GM23338 (cell line): ENCODE results near the gene CLPTM1L. TPM values are rescaled to one million over a fixed set of nuclear protein-coding genes. Genes with fewer than 3 reads are reported as not detected.

Source experiments
- ATAC-seq: fragments of 200-7000 bp; cut with Tn5 transposase; 3 replicates; pipeline ENCODE4 v1.9.1; 2020
- DNase-seq: peaks from one replicate; pipeline ENCODE4 v3.0.0-alpha.2; 2015; ENCODE audit warnings: low spot score
- H2AFZ ChIP-seq: fragments of 200-600 bp; sonication (generic); 2 replicates; pipeline ENCODE4 v1.8.0; 2016; ENCODE audit warnings: antibody characterized with exemption, mild to moderate bottlenecking, moderate library complexity
- H3F3A ChIP-seq: fragments of 200-600 bp; sonication (generic); replicated peaks from 2 replicates; pipeline ENCODE4 v1.8.0; 2017; ENCODE audit warnings: antibody characterized with exemption, mixed run types, low read depth
- H3K27ac ChIP-seq: fragments of 200-600 bp; sonication (generic); 2 replicates; pipeline ENCODE4 v1.6.1; 2016; ENCODE audit warnings: low read depth
- H3K27me3 ChIP-seq: fragments of 200-600 bp; sonication (generic); 2 replicates; pipeline ENCODE4 v1.8.0; 2016; ENCODE audit warnings: mild to moderate bottlenecking, mixed run types, moderate library complexity; ENCODE audit not compliant: insufficient read depth
- H3K36me3 ChIP-seq: fragments of 200-600 bp; sonication (generic); 2 replicates; pipeline ENCODE4 v1.8.0; 2016; ENCODE audit warnings: mild to moderate bottlenecking; ENCODE audit not compliant: insufficient read depth
- H3K4me1 ChIP-seq: fragments of 200-600 bp; sonication (generic); 2 replicates; pipeline ENCODE4 v1.8.0; 2016; ENCODE audit warnings: mild to moderate bottlenecking, moderate library complexity; ENCODE audit not compliant: insufficient read depth
- H3K4me2 ChIP-seq: fragments of 200-600 bp; sonication (generic); 2 replicates; pipeline ENCODE4 v1.7.1; 2017; ENCODE audit warnings: mixed run types
- H3K4me3 ChIP-seq: fragments of 200-600 bp; sonication (generic); 2 replicates; pipeline ENCODE4 v1.6.1; 2016; ENCODE audit warnings: mixed run types
- H3K79me2 ChIP-seq: fragments of 200-600 bp; sonication (generic); replicated peaks from 2 replicates; pipeline ENCODE4 v1.8.0; 2017; ENCODE audit warnings: mild to moderate bottlenecking; ENCODE audit not compliant: insufficient read depth
- H3K9me2 ChIP-seq: fragments of 200-600 bp; sonication (generic); 2 replicates; pipeline ENCODE4 v1.8.0; 2017; ENCODE audit not compliant: insufficient read depth
- H4K20me1 ChIP-seq: fragments of 200-600 bp; sonication (generic); replicated peaks from 2 replicates; pipeline ENCODE4 v1.8.0; 2017; ENCODE audit warnings: mild to moderate bottlenecking; ENCODE audit not compliant: insufficient read depth
- H3K27ac Mint-ChIP-seq: 2 replicates; pipeline ENCODE4 v1.8.0; 2020; ENCODE audit warnings: inconsistent platforms, mild to moderate bottlenecking, moderate library complexity, mixed read lengths
- H3K27me3 Mint-ChIP-seq: 3 replicates; pipeline ENCODE4 v1.8.0; 2022; ENCODE audit warnings: low read depth, mild to moderate bottlenecking, moderate library complexity, mixed read lengths, inconsistent platforms; ENCODE audit not compliant: insufficient read depth, poor library complexity
- H3K36me3 Mint-ChIP-seq: 3 replicates; pipeline ENCODE4 v1.8.0; 2021; ENCODE audit warnings: low read depth, mild to moderate bottlenecking, inconsistent platforms, moderate library complexity, mixed read lengths
- H3K4me1 Mint-ChIP-seq: 3 replicates; pipeline ENCODE4 v1.8.0; 2020; ENCODE audit warnings: mild to moderate bottlenecking, inconsistent platforms, mixed read lengths
- H3K4me3 Mint-ChIP-seq: 3 replicates; pipeline ENCODE4 v1.8.0; 2021; ENCODE audit warnings: moderate library complexity, mild to moderate bottlenecking, inconsistent platforms, mixed read lengths
- H3K9me3 Mint-ChIP-seq: 3 replicates; pipeline ENCODE4 v1.8.0; 2020; ENCODE audit warnings: moderate library complexity, mild to moderate bottlenecking, inconsistent platforms, mixed read lengths
- CREB1 ChIP-seq: fragments of 250-450 bp; sonication (Bioruptor Pico); IDR thresholded peaks from 2 replicates; pipeline ENCODE4 v1.5.0; 2020; ENCODE audit warnings: low read depth, mild to moderate bottlenecking, moderate library complexity
- ETS1 ChIP-seq: IDR thresholded peaks from 2 replicates; pipeline ENCODE4 v1.6.1; 2016; ENCODE audit warnings: antibody characterized with exemption
- EZH2phosphoT487 ChIP-seq: fragments of 200-600 bp; sonication (generic); IDR thresholded peaks from one replicate; pipeline ENCODE4 v1.8.1; 2018; ENCODE audit warnings: antibody characterized with exemption; ENCODE audit not compliant: unreplicated experiment
- JUNB ChIP-seq: IDR thresholded peaks from one replicate; pipeline ENCODE4 v1.6.1; 2016; ENCODE audit warnings: antibody characterized with exemption; ENCODE audit not compliant: unreplicated experiment
- NANOG ChIP-seq: IDR thresholded peaks from 2 replicates; pipeline ENCODE4 v1.6.1; 2016; ENCODE audit warnings: antibody characterized with exemption, borderline replicate concordance
- POLR2AphosphoS5 ChIP-seq: IDR thresholded peaks from 2 replicates; pipeline ENCODE4 v1.6.1; 2016; ENCODE audit warnings: antibody characterized with exemption, low read depth
- REST ChIP-seq: IDR thresholded peaks from one replicate; pipeline ENCODE4 v1.6.1; 2018; ENCODE audit warnings: antibody characterized with exemption; ENCODE audit not compliant: unreplicated experiment
- STAT1 ChIP-seq: IDR thresholded peaks from one replicate; pipeline ENCODE4 v1.6.1; 2016; ENCODE audit warnings: antibody characterized with exemption; ENCODE audit not compliant: unreplicated experiment
- ZNF114 ChIP-seq: fragments of 250-450 bp; sonication (Bioruptor Pico); IDR thresholded peaks from 2 replicates; pipeline ENCODE4 v1.5.0; 2020; ENCODE audit warnings: mild to moderate bottlenecking, moderate library complexity
- ZNF331 ChIP-seq: fragments of 250-450 bp; sonication (Bioruptor Pico); IDR thresholded peaks from 2 replicates; pipeline ENCODE4 v1.5.0; 2020; ENCODE audit warnings: low read depth, mild to moderate bottlenecking, moderate library complexity
- polyA plus RNA-seq: library from polyadenylated mRNA; unstranded; fragments of >200 nt; fragmentation: Nextera tagmentation; extraction: Ambion mirVana; gene quantifications from 2 replicates; pipeline ENCODE4 v1.2.1, GENCODE V29; 2016
- total RNA-seq: library from RNA; depleted of rRNA; stranded (reverse); fragments of >200 nt; shearing (Covaris generic); gene quantifications from 2 replicates; pipeline ENCODE4 v1.2.3, GENCODE V29; 2014
- TF ChIP-seq, protein P1 (sequence below): fragments of 250-450 bp; sonication (Bioruptor Pico); IDR thresholded peaks from 2 replicates; pipeline ENCODE4 v1.5.0; 2020; ENCODE audit warnings: mild to moderate bottlenecking, moderate library complexity

CLPTM1L gene
- total and polyA plus RNA-seq, 2 experiments from 2014 or later, result 39.9 to 110 TPM

DNA sequence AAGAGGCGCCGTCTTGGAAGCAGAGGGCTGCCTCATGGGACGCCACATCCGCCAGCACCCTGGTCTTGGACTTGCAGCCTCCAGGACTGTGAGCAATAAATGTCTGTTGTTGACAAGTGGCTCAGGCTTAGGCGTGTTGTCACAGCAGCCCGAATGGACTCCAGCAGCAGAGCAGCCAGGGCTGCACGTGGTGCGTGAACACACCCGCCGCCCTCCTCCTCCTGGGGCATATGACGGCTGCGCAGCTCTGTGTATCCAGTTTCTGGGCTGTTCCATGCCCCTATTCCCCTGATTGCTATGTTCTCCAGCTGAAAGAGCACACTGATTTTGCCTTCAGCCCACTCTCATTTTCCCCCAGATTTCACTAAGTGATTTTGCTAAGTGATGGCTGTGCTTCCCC, 36.0 kb upstream of the CLPTM1L start:
- Mint-ChIP-seq H3K27ac (no peak overlapping the region), H3K27me3 (peaks cover 34% of the 10 kb centered on the region)

More for the DNA sequence above, 36.0 kb upstream of the CLPTM1L start:
- H3K4me1 Mint-ChIP-seq, result peaks cover 9% of the 10 kb centered on the region
- no peaks in the 10 kb centered on the region; the same call in 1 of the 2 replicates for H3K36me3 ChIP-seq
- H3K4me2 ChIP-seq, result peak overlapping the region; percentile 73
- no peaks in the 10 kb centered on the region for H3K9me2 ChIP-seq
- H3K9me3 Mint-ChIP-seq, result peaks cover 15% of the 10 kb centered on the region; the same call in 2 of the 3 replicates
- ATAC-seq (no peak), DNase-seq (no peak)
- 0 out of 2 replicates have a peak, but pooled peaks cover 9% of the 10 kb centered on the region for H3F3A ChIP-seq
- no peaks in the 10 kb centered on the region for H3K79me2 ChIP-seq
- H2AFZ ChIP-seq, result peak overlapping the region; percentile 90; the same call in 1 of the 2 replicates
- H3K36me3 Mint-ChIP-seq, result 0 out of 3 replicates have a peak, but pooled peaks cover 3% of the 10 kb centered on the region
- H3K4me3 ChIP-seq, result no peak overlapping the region
- no peak overlapping the region for H3K4me3 Mint-ChIP-seq
- H3K4me1 ChIP-seq, result peaks cover 10% of the 10 kb centered on the region; the same call in 1 of the 2 replicates
- no peak for TF ChIP-seq EZH2phosphoT487
- TF ChIP-seq, protein P1, sequence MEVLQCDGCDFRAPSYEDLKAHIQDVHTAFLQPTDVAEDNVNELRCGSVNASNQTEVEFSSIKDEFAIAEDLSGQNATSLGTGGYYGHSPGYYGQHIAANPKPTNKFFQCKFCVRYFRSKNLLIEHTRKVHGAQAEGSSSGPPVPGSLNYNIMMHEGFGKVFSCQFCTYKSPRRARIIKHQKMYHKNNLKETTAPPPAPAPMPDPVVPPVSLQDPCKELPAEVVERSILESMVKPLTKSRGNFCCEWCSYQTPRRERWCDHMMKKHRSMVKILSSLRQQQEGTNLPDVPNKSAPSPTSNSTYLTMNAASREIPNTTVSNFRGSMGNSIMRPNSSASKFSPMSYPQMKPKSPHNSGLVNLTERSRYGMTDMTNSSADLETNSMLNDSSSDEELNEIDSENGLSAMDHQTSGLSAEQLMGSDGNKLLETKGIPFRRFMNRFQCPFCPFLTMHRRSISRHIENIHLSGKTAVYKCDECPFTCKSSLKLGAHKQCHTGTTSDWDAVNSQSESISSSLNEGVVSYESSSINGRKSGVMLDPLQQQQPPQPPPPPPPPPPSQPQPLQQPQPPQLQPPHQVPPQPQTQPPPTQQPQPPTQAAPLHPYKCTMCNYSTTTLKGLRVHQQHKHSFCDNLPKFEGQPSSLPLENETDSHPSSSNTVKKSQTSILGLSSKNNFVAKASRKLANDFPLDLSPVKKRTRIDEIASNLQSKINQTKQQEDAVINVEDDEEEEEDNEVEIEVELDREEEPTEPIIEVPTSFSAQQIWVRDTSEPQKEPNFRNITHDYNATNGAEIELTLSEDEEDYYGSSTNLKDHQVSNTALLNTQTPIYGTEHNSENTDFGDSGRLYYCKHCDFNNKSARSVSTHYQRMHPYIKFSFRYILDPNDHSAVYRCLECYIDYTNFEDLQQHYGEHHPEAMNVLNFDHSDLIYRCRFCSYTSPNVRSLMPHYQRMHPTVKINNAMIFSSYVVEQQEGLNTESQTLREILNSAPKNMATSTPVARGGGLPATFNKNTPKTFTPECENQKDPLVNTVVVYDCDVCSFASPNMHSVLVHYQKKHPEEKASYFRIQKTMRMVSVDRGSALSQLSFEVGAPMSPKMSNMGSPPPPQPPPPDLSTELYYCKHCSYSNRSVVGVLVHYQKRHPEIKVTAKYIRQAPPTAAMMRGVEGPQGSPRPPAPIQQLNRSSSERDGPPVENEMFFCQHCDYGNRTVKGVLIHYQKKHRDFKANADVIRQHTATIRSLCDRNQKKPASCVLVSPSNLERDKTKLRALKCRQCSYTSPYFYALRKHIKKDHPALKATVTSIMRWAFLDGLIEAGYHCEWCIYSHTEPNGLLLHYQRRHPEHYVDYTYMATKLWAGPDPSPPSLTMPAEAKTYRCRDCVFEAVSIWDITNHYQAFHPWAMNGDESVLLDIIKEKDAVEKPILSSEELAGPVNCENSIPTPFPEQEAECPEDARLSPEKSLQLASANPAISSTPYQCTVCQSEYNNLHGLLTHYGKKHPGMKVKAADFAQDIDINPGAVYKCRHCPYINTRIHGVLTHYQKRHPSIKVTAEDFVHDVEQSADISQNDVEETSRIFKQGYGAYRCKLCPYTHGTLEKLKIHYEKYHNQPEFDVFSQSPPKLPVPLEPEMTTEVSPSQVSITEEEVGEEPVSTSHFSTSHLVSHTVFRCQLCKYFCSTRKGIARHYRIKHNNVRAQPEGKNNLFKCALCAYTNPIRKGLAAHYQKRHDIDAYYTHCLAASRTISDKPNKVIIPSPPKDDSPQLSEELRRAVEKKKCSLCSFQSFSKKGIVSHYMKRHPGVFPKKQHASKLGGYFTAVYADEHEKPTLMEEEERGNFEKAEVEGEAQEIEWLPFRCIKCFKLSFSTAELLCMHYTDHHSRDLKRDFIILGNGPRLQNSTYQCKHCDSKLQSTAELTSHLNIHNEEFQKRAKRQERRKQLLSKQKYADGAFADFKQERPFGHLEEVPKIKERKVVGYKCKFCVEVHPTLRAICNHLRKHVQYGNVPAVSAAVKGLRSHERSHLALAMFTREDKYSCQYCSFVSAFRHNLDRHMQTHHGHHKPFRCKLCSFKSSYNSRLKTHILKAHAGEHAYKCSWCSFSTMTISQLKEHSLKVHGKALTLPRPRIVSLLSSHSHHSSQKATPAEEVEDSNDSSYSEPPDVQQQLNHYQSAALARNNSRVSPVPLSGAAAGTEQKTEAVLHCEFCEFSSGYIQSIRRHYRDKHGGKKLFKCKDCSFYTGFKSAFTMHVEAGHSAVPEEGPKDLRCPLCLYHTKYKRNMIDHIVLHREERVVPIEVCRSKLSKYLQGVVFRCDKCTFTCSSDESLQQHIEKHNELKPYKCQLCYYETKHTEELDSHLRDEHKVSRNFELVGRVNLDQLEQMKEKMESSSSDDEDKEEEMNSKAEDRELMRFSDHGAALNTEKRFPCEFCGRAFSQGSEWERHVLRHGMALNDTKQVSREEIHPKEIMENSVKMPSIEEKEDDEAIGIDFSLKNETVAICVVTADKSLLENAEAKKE (CRISPR knock-in tag), result no peak
- TF ChIP-seq POLR2AphosphoS5, result no peak
- no peak for TF ChIP-seq ZNF331
- TF ChIP-seq ETS1, result no peak
- no peak for TF ChIP-seq NANOG
- no peak for TF ChIP-seq CREB1 (CRISPR knock-in tag)
- no peak for TF ChIP-seq STAT1
- TF ChIP-seq REST, result no peak
- no peak for TF ChIP-seq ZNF114 (CRISPR knock-in tag)
- TF ChIP-seq JUNB, result no peak
- 0 out of 2 replicates have a peak, but pooled peaks cover 4% of the 10 kb centered on the region for H3K27me3 ChIP-seq
- H3K27ac ChIP-seq, result no peak overlapping the region
- no peaks in the 10 kb centered on the region for H4K20me1 ChIP-seq
